PC-9 (cell line): ENCODE results near the gene DNAJA4.

Source experiments
- EZH2 ChIP-seq: fragments of 200-600 bp; sonication (generic); IDR thresholded peaks from 2 replicates; pipeline ENCODE4 v1.8.0; 2017; ENCODE audit warnings: antibody characterized with exemption, low read depth
- TF ChIP-seq, protein P1 (sequence below): fragments of 200-600 bp; sonication (generic); conservative IDR thresholded peaks from 2 replicates; pipeline ENCODE4 v1.6.1; 2017; ENCODE audit warnings: mixed run types, antibody characterized with exemption, mild to moderate bottlenecking, moderate library complexity

DNA sequence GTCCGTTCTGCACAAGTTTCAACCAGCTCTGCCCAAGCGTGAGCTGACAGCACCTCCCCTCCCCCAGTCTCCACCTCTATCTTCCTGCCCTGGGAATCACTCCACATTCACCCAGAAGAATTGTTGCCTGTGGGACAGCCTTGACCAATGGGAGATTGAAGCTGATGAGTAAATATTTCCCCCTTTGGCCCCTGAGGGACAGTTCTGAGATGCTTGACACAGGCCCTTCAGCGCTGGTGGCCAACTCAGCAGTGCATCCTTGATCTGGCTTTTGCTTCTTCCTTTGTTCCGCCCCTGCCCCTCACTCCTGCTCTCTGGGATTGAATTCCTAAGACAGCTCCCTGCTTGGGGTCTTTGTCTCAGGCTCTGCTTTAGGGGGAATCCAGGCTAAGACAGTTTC, 48.2 kb downstream of the DNAJA4 start:
- TF ChIP-seq, protein P1, sequence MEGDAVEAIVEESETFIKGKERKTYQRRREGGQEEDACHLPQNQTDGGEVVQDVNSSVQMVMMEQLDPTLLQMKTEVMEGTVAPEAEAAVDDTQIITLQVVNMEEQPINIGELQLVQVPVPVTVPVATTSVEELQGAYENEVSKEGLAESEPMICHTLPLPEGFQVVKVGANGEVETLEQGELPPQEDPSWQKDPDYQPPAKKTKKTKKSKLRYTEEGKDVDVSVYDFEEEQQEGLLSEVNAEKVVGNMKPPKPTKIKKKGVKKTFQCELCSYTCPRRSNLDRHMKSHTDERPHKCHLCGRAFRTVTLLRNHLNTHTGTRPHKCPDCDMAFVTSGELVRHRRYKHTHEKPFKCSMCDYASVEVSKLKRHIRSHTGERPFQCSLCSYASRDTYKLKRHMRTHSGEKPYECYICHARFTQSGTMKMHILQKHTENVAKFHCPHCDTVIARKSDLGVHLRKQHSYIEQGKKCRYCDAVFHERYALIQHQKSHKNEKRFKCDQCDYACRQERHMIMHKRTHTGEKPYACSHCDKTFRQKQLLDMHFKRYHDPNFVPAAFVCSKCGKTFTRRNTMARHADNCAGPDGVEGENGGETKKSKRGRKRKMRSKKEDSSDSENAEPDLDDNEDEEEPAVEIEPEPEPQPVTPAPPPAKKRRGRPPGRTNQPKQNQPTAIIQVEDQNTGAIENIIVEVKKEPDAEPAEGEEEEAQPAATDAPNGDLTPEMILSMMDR = no peak
- no peak for TF ChIP-seq EZH2
